ENCODE results near the gene SNAP91. TPM values are rescaled to one million over a fixed set of nuclear protein-coding genes. Genes with fewer than 3 reads are reported as not detected.
"Not testable (repeated sequence)": the region's sequence is repeated elsewhere in the genome, so short reads cannot be mapped to it uniquely, and the experiment has no call there.

SNAP91 gene
- total and polyA plus RNA-seq, 2 of the 8 experiments (the other 6 are each of a cell fraction or from before 2014, with no cell fraction given) = 1.3 to 1.5 TPM

DNA sequence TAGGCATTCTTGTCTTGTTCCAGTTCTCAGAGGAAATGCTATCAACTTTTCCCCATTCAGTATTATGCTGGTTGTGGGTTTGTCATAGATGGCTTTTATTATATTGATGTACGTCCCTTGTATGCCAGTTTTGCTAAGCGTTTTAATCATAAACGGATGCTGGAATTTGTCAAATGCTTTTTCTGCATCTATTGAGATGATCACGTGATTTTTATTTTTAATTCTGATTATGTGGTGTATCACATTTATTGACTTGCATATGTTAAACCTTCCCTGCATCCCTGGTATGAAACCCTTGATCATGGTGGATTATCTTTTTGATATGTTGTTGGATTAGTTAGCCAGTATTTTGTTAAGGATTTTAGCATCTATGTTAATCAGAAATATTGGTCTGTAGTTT lies 79.0 kb downstream of the SNAP91 start:
- WGBS, 2 experiments (ENCODE audit: extremely low coverage in 1 of 2, insufficient coverage in 1 of 2, insufficient read length in 1 of 2, insufficient replicate concordance in 2 of 2, low coverage in 1 of 2, low lambda C conversion rate in 2 of 2, missing lambda C conversion rate in 1 of 2) = 92% methylated on average over 4 of the region's 4 CpGs; no CpG with 5 or more reads in 1 of the 2 experiments
- H3K14ac ChIP-seq (ENCODE audit: insufficient read length); H3K4ac ChIP-seq (replicated peaks; ENCODE audit: insufficient read length, low read depth, low read length); H2BK12ac ChIP-seq (ENCODE audit: low read depth, low read length); H3K27me3 ChIP-seq (replicated peaks in 1 of 4; ENCODE audit: control insufficient read depth in 3 of 4, extremely low read depth in 1 of 4, insufficient read depth in 3 of 4, low read length in 3 of 4); H2AK5ac ChIP-seq (ENCODE audit: low read depth, low read length); H2AFZ ChIP-seq (ENCODE audit: low read length); H2BK15ac ChIP-seq (ENCODE audit: low read length); H3K23me2 ChIP-seq (ENCODE audit: low read depth, low read length); H3K23ac ChIP-seq (ENCODE audit: insufficient read length); FAIRE-seq; DNase-seq (ENCODE audit: low read depth in 1 of 2, low spot score in 2 of 2); H3K4me1 ChIP-seq (replicated peaks in 1 of 4; ENCODE audit: control insufficient read depth in 3 of 4, insufficient read depth in 4 of 4, low read length in 3 of 4); H3K79me2 ChIP-seq (ENCODE audit: control insufficient read depth in 1 of 2, insufficient read depth in 2 of 2, low read length in 2 of 2); H3K9me3 ChIP-seq (ENCODE audit: insufficient read depth in 2 of 2, low read depth in 1 of 2, low read length in 1 of 2); H2BK5ac ChIP-seq (ENCODE audit: low read depth, low read length); POLR2A ChIA-PET (ENCODE audit: partially characterized antibody); H2BK20ac ChIP-seq (ENCODE audit: low read length); H3K18ac ChIP-seq (ENCODE audit: extremely low read depth, low read length); H2BK120ac ChIP-seq (replicated peaks; ENCODE audit: low read depth, low read length); H4K91ac ChIP-seq (replicated peaks; ENCODE audit: insufficient read length, low read length); H3K79me1 ChIP-seq (ENCODE audit: low read depth, low read length); H4K20me1 ChIP-seq (replicated peaks in 1 of 2; ENCODE audit: control insufficient read depth in 1 of 2, insufficient read depth in 2 of 2, low read length in 2 of 2); H3K27ac ChIP-seq (ENCODE audit: low read depth, low read length); H3K56ac ChIP-seq (replicated peaks; ENCODE audit: insufficient read length, low read depth, low read length); H4K8ac ChIP-seq (ENCODE audit: extremely low read depth, insufficient read depth, low read length); CTCF ChIA-PET (ENCODE audit: partially characterized antibody); H3K4me3 ChIP-seq (ENCODE audit: extremely low read depth in 1 of 4, insufficient read depth in 2 of 4, low read depth in 3 of 4, low read length in 4 of 4); H3K4me2 ChIP-seq (ENCODE audit: insufficient read depth in 1 of 2, low read depth in 2 of 2, low read length in 2 of 2); H4K5ac ChIP-seq (ENCODE audit: insufficient read length, low read depth, low read length); H3K36me3 ChIP-seq (ENCODE audit: control insufficient read depth in 2 of 4, insufficient read depth in 4 of 4, low read length in 3 of 4); H3K9ac ChIP-seq (replicated peaks in 1 of 4; ENCODE audit: extremely low read depth in 1 of 4, low read depth in 3 of 4, low read length in 3 of 4): not testable (repeated sequence)
